MM.1S (cell line): ENCODE results near the gene DYRK1B.
"Not testable (repeated sequence)": the region's sequence is repeated elsewhere in the genome, so short reads cannot be mapped to it uniquely, and the experiment has no call there.

Experiments
- DNase-seq: peaks from one replicate; pipeline ENCODE4 v3.0.0-alpha.2; 2015
- H2AFZ ChIP-seq: fragments of 300-600 bp; sonication (generic); 2 replicates; pipeline ENCODE4 v1.6.0; 2016; ENCODE audit warnings: antibody characterized with exemption, low read length
- H3F3A ChIP-seq: fragments of 300-600 bp; sonication (generic); 2 replicates; pipeline ENCODE4 v1.6.1; 2016; ENCODE audit warnings: mild to moderate bottlenecking, antibody characterized with exemption, low read length, moderate library complexity, mixed read lengths; ENCODE audit not compliant: insufficient read depth
- H3K27ac ChIP-seq: fragments of 300-600 bp; sonication (generic); 2 replicates; pipeline ENCODE4 v1.5.1; 2016; ENCODE audit warnings: mild to moderate bottlenecking, low read length
- H3K27me3 ChIP-seq: fragments of 300-600 bp; sonication (generic); replicated peaks from 2 replicates; pipeline ENCODE4 v1.6.0; 2016; ENCODE audit warnings: low read length; ENCODE audit not compliant: insufficient read depth
- H3K36me3 ChIP-seq: fragments of 300-600 bp; sonication (generic); replicated peaks from 2 replicates; pipeline ENCODE4 v1.6.1; 2016; ENCODE audit warnings: mild to moderate bottlenecking, low read length, mixed read lengths; ENCODE audit not compliant: insufficient read depth
- H3K4me1 ChIP-seq: fragments of 300-600 bp; sonication (generic); 2 replicates; pipeline ENCODE4 v1.6.1; 2016; ENCODE audit warnings: low read length, mixed read lengths
- H3K4me2 ChIP-seq: fragments of 300-600 bp; sonication (generic); 2 replicates; pipeline ENCODE4 v1.6.0; 2016; ENCODE audit warnings: low read depth, low read length
- H3K4me3 ChIP-seq: fragments of 300-600 bp; sonication (generic); 2 replicates; pipeline ENCODE4 v1.5.1; 2016; ENCODE audit warnings: low read length, mixed read lengths
- H3K79me2 ChIP-seq: fragments of 300-600 bp; sonication (generic); 2 replicates; pipeline ENCODE4 v1.6.1; 2016; ENCODE audit warnings: mixed run types, low read length, mixed read lengths
- H3K9ac ChIP-seq: fragments of 300-600 bp; sonication (generic); 2 replicates; pipeline ENCODE4 v1.6.1; 2016; ENCODE audit warnings: low read length, mixed read lengths
- H3K9me2 ChIP-seq: fragments of 300-600 bp; sonication (generic); replicated peaks from 2 replicates; pipeline ENCODE4 v1.6.1; 2016; ENCODE audit warnings: mild to moderate bottlenecking, low read length, mixed read lengths; ENCODE audit not compliant: insufficient read depth
- H3K9me3 ChIP-seq: fragments of 300-600 bp; sonication (generic); replicated peaks from 2 replicates; pipeline ENCODE4 v1.6.1; 2016; ENCODE audit warnings: mild to moderate bottlenecking, low read length, mixed read lengths; ENCODE audit not compliant: insufficient read depth
- H4K20me1 ChIP-seq: fragments of 300-600 bp; sonication (generic); 2 replicates; pipeline ENCODE4 v1.6.1; 2016; ENCODE audit warnings: mild to moderate bottlenecking, low read length, moderate library complexity, mixed read lengths; ENCODE audit not compliant: insufficient read depth
- CTCF ChIP-seq: fragments of 300-600 bp; sonication (generic); IDR thresholded peaks from 2 replicates; pipeline ENCODE4 v1.5.1; 2016; ENCODE audit warnings: antibody characterized with exemption, low read length, mixed read lengths
- EZH2 ChIP-seq: fragments of 300-600 bp; sonication (generic); optimal IDR thresholded peaks from 2 replicates; pipeline ENCODE3; 2017; ENCODE audit warnings: low read depth, mild to moderate bottlenecking, antibody characterized with exemption, low read length, mixed read lengths
- EZH2phosphoT487 ChIP-seq: fragments of 300-600 bp; sonication (generic); IDR thresholded peaks from 2 replicates; pipeline ENCODE4 v1.6.1; 2018; ENCODE audit warnings: antibody characterized with exemption, low read length

Gene DYRK1B

GRCh38 chr19:39809368-39809767 lies 24.6 kb downstream of the DYRK1B start:
- no peaks in the 10 kb centered on the region for H3K27me3 ChIP-seq
- H3K9me2 ChIP-seq, result no peaks in the 10 kb centered on the region
- no peaks in the 10 kb centered on the region for H4K20me1 ChIP-seq
- H3K4me1 ChIP-seq, result no peaks in the 10 kb centered on the region
- no peaks in the 10 kb centered on the region for H3K36me3 ChIP-seq
- H3K27ac ChIP-seq, result no peak overlapping the region
- H3K4me2 ChIP-seq, result no peak overlapping the region
- H3K9ac ChIP-seq, result no peak overlapping the region
- DNase-seq, result no peak
- no peaks in the 10 kb centered on the region for H3F3A ChIP-seq
- H3K79me2 ChIP-seq, result no peaks in the 10 kb centered on the region
- no peak overlapping the region for H2AFZ ChIP-seq
- TF ChIP-seq EZH2phosphoT487 (no peak), EZH2 (no peak), CTCF (no peak)
- H3K9me3 ChIP-seq, result no peaks in the 10 kb centered on the region
- H3K4me3 ChIP-seq, result no peak overlapping the region

- not testable (repeated sequence) for H3K9me2 ChIP-seq, H3K4me2 ChIP-seq, DNase-seq, H3K9me3 ChIP-seq, H3K9ac ChIP-seq, H3K79me2 ChIP-seq, H3K36me3 ChIP-seq, H2AFZ ChIP-seq, H4K20me1 ChIP-seq, H3F3A ChIP-seq, H3K4me3 ChIP-seq, H3K27me3 ChIP-seq, H3K4me1 ChIP-seq, H3K27ac ChIP-seq
Observed at GRCh38 chr19:39808688-39809087, 25.3 kb downstream of the DYRK1B start.

GRCh38 chr19:39807846-39808364 lies 26.1 kb downstream of the DYRK1B start:
- no peak overlapping the region for H3K9ac ChIP-seq

More at GRCh38 chr19:39807846-39808364, 26.1 kb downstream of the DYRK1B start:
- H3K4me3 ChIP-seq, result no peak overlapping the region
- no peaks in the 10 kb centered on the region for H4K20me1 ChIP-seq
- no peak for DNase-seq
- H3F3A ChIP-seq, result no peaks in the 10 kb centered on the region
- H2AFZ ChIP-seq, result no peak overlapping the region
- no peaks in the 10 kb centered on the region for H3K9me2 ChIP-seq
- no peaks in the 10 kb centered on the region for H3K36me3 ChIP-seq
- no peaks in the 10 kb centered on the region for H3K79me2 ChIP-seq
- H3K4me1 ChIP-seq, result no peaks in the 10 kb centered on the region
- no peak overlapping the region for H3K4me2 ChIP-seq
- no peaks in the 10 kb centered on the region for H3K27me3 ChIP-seq
- TF ChIP-seq EZH2 (no peak), EZH2phosphoT487 (no peak), CTCF (no peak)
- H3K27ac ChIP-seq, result no peak overlapping the region
- no peaks in the 10 kb centered on the region for H3K9me3 ChIP-seq
